DMS53 (cell line): Measurements from ENCODE around the gene OPN5.
A peak's percentile ranks its signal among the peaks of the same experiment; 100 is the strongest.
"Not testable (repeated sequence)": the region's sequence is repeated elsewhere in the genome, so short reads cannot be mapped to it uniquely, and the experiment has no call there.

Experiments used
- DNase-seq: peaks from one replicate; lab custom pipeline; 2025; lab: John Stamatoyannopoulos, UW

The OPN5 gene

GRCh38 chr6:47781732-47782131 is at the start of gene OPN5:
Gene OPN5, plus strand, starts transcription at chr6:47782032. Its CDS starts 35 bp downstream, at chr6:47782067.
- DNase-seq = no peak

GRCh38 chr6:47733879-47734558 is 47.8 kb upstream of the OPN5 start:
- DNase-seq = peak; percentile 68

GRCh38 chr6:47734831-47735481 is 46.9 kb upstream of the OPN5 start:
- no peak for DNase-seq

GRCh38 chr6:47736083-47736700 is 45.6 kb upstream of the OPN5 start:
- no peak for DNase-seq

GRCh38 chr6:47737406-47737805 is 44.4 kb upstream of the OPN5 start:
- no peak for DNase-seq

- peak; percentile 64 for DNase-seq
Measured at GRCh38 chr6:47740714-47741113, 41.1 kb upstream of the OPN5 start.

GRCh38 chr6:47741807-47742206 is 40.0 kb upstream of the OPN5 start:
- DNase-seq = peak; percentile 47

GRCh38 chr6:47743744-47744143 is 38.1 kb upstream of the OPN5 start:
- no peak for DNase-seq

GRCh38 chr6:47745269-47745668 is 36.6 kb upstream of the OPN5 start:
- DNase-seq = not testable (repeated sequence)

- no peak for DNase-seq
Measured at GRCh38 chr6:47749757-47750156, 32.1 kb upstream of the OPN5 start.

GRCh38 chr6:47752801-47753200 is 29.0 kb upstream of the OPN5 start:
- no peak for DNase-seq

- DNase-seq = no peak
Measured at GRCh38 chr6:47759364-47759763, 22.5 kb upstream of the OPN5 start.

- no peak for DNase-seq
Measured at GRCh38 chr6:47762502-47762901, 19.3 kb upstream of the OPN5 start.

GRCh38 chr6:47766445-47766844 is 15.4 kb upstream of the OPN5 start:
- DNase-seq = no peak

- DNase-seq = no peak
Measured at GRCh38 chr6:47767102-47767501, 14.7 kb upstream of the OPN5 start.

- DNase-seq = no peak
Measured at GRCh38 chr6:47769982-47770381, 11.8 kb upstream of the OPN5 start.

- no peak for DNase-seq
Measured at GRCh38 chr6:47772359-47772758, 9.5 kb upstream of the OPN5 start.

GRCh38 chr6:47773005-47773404 is 8.8 kb upstream of the OPN5 start:
- DNase-seq = no peak

GRCh38 chr6:47780510-47781356 is 1.1 kb upstream of the OPN5 start:
- peak; percentile 83 for DNase-seq

GRCh38 chr6:47785182-47785581 is 3.4 kb downstream of the OPN5 start:
- no peak for DNase-seq

- DNase-seq = peak; percentile 86
Measured at GRCh38 chr6:47787620-47788497, 6.0 kb downstream of the OPN5 start.
